Gastrocnemius medialis (tissue), 4 donors: Measurements from ENCODE around the gene CAMK4. TPM values are rescaled to one million over a fixed set of nuclear protein-coding genes. Genes with fewer than 3 reads are reported as not detected.

ENCODE experiments used
- ATAC-seq, 2 donors: fragments of 150-250 bp; one replicate each; pipeline ENCODE4 v1.9.1; 2016
- DNase-seq, 2 donors: peaks; one replicate each; pipeline ENCODE4 v3.0.0-alpha.2; 2019
- H3K27ac ChIP-seq, 4 donors: fragments of 200-600 bp; sonication (generic); 1 replicate in 1 of 4; 2 replicates in 3 of 4; pipeline ENCODE4 v1.5.1; 2016 to 2018; ENCODE audit warnings: mild to moderate bottlenecking in 2 of 4, moderate library complexity in 1 of 4
- H3K27me3 ChIP-seq, 3 donors: fragments of 200-600 bp; sonication (generic) in 2 of 3; 1 replicate in 1 of 3; 2 replicates in 2 of 3; pipeline versions ENCODE4 v1.5.1 to v1.6.0; 2016 to 2019; ENCODE audit warnings: mild to moderate bottlenecking in 1 of 3, moderate library complexity in 1 of 3
- H3K36me3 ChIP-seq, 2 donors: fragments of 200-600 bp; sonication (generic) in 1 of 2; one replicate each; pipeline ENCODE4 v1.5.1; 2017 to 2018
- H3K4me1 ChIP-seq, 2 donors: fragments of 200-600 bp; sonication (generic) in 1 of 2; one replicate each; pipeline ENCODE4 v1.5.1; 2016 to 2017; ENCODE audit warnings: mild to moderate bottlenecking in 2 of 2
- H3K4me3 ChIP-seq, 4 donors: fragments of 200-600 bp; sonication (generic) in 3 of 4; 1 replicate in 1 of 4; 2 replicates in 3 of 4; pipeline ENCODE4 v1.5.1; 2016 to 2019; ENCODE audit warnings: mild to moderate bottlenecking in 2 of 4
- H3K9me3 ChIP-seq, 3 donors: fragments of 200-600 bp; sonication (generic) in 2 of 3; 1 replicate in 1 of 3; 2 replicates in 2 of 3; pipeline ENCODE4 v1.5.1; 2016 to 2019
- POLR2A ChIP-seq, 2 donors: fragments of 450-650 bp; IDR thresholded peaks; one replicate each; pipeline ENCODE4 v1.6.1; 2017; ENCODE audit warnings: antibody characterized with exemption in 2 of 2, mild to moderate bottlenecking in 2 of 2, moderate library complexity in 2 of 2
- in situ Hi-C, 4 donors: fragments of 200-750 bp; cut with MboI; loops; one replicate each; pipeline versions ENCODE4 v1.15.0 to v1.8.0; 2017; ENCODE audit warnings: low sequenced_read_pairs in 4 of 4
- intact Hi-C: fragments of 100-400 bp; cut with DNase I; formaldehyde crosslinking; loops from one replicate; pipeline ENCODE4 v1.15.1; 2023; ENCODE audit warnings: low total_unique reads
- total RNA-seq, 4 donors: library from RNA; depleted of rRNA; stranded (reverse); fragments of >200 nt; gene quantifications; one replicate each; pipeline versions ENCODE4 v1.1.0 to v1.2.3, GENCODE V29; 2016
- TF ChIP-seq, protein P1 (sequence below), 5 experiments: fragments of 450-650 bp in 3 of 5; fragments of 200-600 bp in 2 of 5; sonication (generic) in 2 of 5; IDR thresholded peaks in 4 of 5; conservative IDR thresholded peaks in 1 of 5; 1 replicate in 4 of 5; 2 replicates in 1 of 5; pipeline ENCODE4 v1.5.1; 2016 to 2019; ENCODE audit warnings: antibody characterized with exemption in 5 of 5, mild to moderate bottlenecking in 3 of 5, moderate library complexity in 3 of 5

Gene CAMK4
- total RNA-seq, 4 donors from 2014 or later = 0.27 to 1.0 (median 0.72) TPM

DNA sequence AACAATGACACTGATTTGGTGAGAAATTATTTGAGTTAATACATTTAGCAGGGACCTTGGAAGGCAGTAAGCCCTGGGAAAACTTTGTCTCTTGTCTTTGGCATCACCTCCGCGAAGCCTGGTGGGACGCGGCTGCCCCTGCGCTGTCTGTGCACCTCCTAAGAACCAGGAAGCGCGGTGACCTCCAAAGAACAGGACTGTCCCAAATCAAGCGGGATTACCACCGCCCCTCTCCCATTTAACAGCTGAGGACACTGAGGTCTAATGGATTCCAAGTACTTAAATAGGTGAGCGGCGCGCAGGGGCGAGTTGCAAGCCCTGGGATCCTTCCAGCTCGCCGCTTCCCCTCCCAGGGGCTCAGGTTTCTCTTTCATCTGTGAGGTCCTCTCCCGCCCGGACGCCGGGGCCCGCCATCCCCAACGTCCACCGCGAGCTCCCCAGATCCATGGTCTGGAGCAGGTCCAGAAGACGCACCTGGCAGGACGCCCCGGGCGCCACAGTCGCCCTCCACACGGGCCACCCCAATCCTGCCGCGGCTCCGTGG lies 287.7 kb downstream of the CAMK4 start:
- intact Hi-C loops = loop anchor here (2.0 kb wide), 1 partner anchor 39 kb away; no protein-coding TSS in a partner anchor
- no peaks in the 10 kb centered on the region for H3K9me3 ChIP-seq
- H3K36me3 ChIP-seq = no peaks in the 10 kb centered on the region
- DNase-seq (peak in 1 of 2 donors; percentile 5), ATAC-seq (peak; percentile 29 to 37)
- peaks cover 0 to 5% of the 10 kb centered on the region in 2 donors for H3K4me1 ChIP-seq
- TF ChIP-seq, protein P1, sequence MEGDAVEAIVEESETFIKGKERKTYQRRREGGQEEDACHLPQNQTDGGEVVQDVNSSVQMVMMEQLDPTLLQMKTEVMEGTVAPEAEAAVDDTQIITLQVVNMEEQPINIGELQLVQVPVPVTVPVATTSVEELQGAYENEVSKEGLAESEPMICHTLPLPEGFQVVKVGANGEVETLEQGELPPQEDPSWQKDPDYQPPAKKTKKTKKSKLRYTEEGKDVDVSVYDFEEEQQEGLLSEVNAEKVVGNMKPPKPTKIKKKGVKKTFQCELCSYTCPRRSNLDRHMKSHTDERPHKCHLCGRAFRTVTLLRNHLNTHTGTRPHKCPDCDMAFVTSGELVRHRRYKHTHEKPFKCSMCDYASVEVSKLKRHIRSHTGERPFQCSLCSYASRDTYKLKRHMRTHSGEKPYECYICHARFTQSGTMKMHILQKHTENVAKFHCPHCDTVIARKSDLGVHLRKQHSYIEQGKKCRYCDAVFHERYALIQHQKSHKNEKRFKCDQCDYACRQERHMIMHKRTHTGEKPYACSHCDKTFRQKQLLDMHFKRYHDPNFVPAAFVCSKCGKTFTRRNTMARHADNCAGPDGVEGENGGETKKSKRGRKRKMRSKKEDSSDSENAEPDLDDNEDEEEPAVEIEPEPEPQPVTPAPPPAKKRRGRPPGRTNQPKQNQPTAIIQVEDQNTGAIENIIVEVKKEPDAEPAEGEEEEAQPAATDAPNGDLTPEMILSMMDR (IDR thresholded peaks at IDR 0.05 in 4 of 5, conservative IDR thresholded peaks at IDR 0.05 in 1 of 5) = no peak
- TF ChIP-seq POLR2A (IDR thresholded peaks at IDR 0.05) = no peak
- H3K4me3 ChIP-seq = peak overlapping the region; percentile 67 to 79 (median 68)
- H3K27ac ChIP-seq = peak overlapping the region; percentile 63 to 81 (median 74)
- no peaks in the 10 kb centered on the region for H3K27me3 ChIP-seq
- in situ Hi-C loops = no loop called here

DNA sequence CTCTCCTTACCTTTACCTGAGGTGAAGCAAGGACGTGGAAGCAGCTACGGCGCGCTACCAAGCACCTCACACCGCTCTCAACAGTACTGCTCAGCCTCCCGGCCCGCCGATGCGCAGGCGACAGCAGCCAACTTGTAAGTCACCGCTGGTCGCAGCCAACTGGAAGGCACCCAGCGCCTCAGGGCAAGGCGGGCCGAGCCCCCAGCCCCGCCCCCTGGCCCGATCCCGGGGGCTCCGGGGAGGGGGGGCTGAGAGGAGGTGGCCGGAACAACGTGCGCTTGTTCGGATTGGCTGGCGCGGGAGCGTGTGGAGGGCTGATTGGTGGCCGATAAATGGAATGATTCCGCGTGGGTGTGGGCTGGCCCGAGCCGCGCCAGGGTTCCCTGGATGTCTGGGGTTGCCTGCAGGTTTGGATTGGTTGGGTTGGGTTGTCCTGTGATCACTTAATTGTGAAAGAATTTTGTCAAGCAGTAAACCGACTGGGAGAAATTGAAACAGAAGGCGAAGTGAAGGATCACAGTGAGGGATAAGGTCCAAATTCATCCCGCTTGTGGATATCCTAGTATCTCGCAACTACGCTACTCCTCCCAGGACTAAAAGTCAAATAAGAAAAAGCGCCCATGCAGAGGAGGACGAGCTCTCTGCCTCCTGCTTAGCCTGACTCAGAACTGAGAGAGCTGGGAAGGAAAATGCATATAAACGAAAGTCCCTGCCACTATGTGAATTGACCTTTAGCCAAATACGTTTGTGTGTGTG lies 288.4 kb downstream of the CAMK4 start, which contains the start of gene STARD4:
TSS of gene STARD4 (minus strand) at position 161 of the 756 bp plus-strand sequence. CDS start 5,102 bp downstream, outside the sequence.
- intact Hi-C loops (loop anchor here (2.0 kb wide), 1 partner anchor 38 kb away; no protein-coding TSS in a partner anchor), in situ Hi-C loops (no loop called here)
- ATAC-seq = peak; percentile 89 to 91
- Histone ChIP-seq H3K27ac (peak within 1 kb of the TSS; percentile 63 to 81 (median 74)), H3K36me3 (no peaks in the 10 kb centered on the region), H3K27me3 (no peaks in the 10 kb centered on the region), H3K9me3 (no peaks in the 10 kb centered on the region), H3K4me3 (peak within 1 kb of the TSS; percentile 67 to 79 (median 68)), H3K4me1 (peaks cover 0 to 5% of the 10 kb centered on the region in 2 donors)
- peak; percentile 79 to 86 for DNase-seq
- TF ChIP-seq, protein P1 (IDR thresholded peaks at IDR 0.05 in 4 of 5, conservative IDR thresholded peaks at IDR 0.05 in 1 of 5) = no peak
- peak; percentile 48 to 76 for TF ChIP-seq POLR2A (IDR thresholded peaks at IDR 0.05)

DNA sequence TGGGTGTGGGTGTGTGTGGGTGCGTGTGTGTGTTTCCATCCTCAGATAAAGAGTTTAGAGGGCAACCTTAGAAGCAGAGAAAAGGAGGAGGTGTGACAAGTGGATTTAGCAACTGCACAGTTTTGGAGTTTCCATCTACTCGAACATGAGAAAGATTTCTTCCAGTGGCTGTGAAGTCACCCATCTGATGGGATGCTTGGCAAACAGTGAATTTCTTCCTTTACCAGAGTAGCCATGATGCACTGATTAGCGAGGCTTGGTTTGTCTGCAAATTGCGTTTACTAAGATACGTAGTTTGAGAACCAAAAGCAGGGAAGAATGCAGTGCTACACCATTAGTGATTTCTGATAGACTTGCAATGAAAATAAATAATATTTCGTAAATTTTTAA lies 288.9 kb downstream of the CAMK4 start:
- ATAC-seq (peak in 1 of 2 donors; percentile 10), DNase-seq (no peak)
- in situ Hi-C loops = no loop called here
- H3K27me3 ChIP-seq = no peaks in the 10 kb centered on the region
- H3K36me3 ChIP-seq = no peaks in the 10 kb centered on the region
- peak overlapping the region; percentile 63 to 81 (median 68) for H3K27ac ChIP-seq
- intact Hi-C loops = loop anchor here (2.0 kb wide), 1 partner anchor 38 kb away; no protein-coding TSS in a partner anchor
- H3K4me1 ChIP-seq = peaks cover 0 to 5% of the 10 kb centered on the region in 2 donors
- TF ChIP-seq, protein P1 (IDR thresholded peaks at IDR 0.05 in 4 of 5, conservative IDR thresholded peaks at IDR 0.05 in 1 of 5) = no peak
- no peak for TF ChIP-seq POLR2A (IDR thresholded peaks at IDR 0.05)
- H3K4me3 ChIP-seq = peak overlapping the region; percentile 67 to 79 (median 68)
- no peaks in the 10 kb centered on the region for H3K9me3 ChIP-seq

DNA sequence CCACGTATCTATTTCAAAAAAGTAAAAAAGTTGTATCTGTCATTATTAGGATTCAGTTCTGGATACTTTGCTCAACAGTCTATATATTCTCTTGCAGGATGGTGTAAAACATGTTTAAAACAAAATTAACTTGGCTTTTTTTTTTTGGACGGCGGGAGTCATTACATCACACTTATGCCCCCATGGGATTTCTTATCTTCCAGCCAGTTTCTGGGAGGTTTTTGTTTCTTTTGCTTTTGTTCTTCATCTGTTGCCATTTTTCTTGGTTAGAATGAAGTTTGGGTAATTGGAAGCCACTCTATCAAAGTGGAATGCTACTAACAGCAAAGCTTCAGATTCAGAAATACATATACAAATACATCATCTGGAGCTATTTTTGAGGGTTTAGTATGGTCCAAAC lies 289.9 kb downstream of the CAMK4 start:
- Histone ChIP-seq H3K27me3 (no peaks in the 10 kb centered on the region), H3K9me3 (no peaks in the 10 kb centered on the region), H3K27ac (no peak overlapping the region), H3K36me3 (no peaks in the 10 kb centered on the region), H3K4me1 (peaks cover 0 to 5% of the 10 kb centered on the region in 2 donors), H3K4me3 (no peak overlapping the region)
- TF ChIP-seq, protein P1 (IDR thresholded peaks at IDR 0.05 in 4 of 5, conservative IDR thresholded peaks at IDR 0.05 in 1 of 5) = no peak
- no peak for TF ChIP-seq POLR2A (IDR thresholded peaks at IDR 0.05)
- intact Hi-C loops = no loop called here
- in situ Hi-C loops = no loop called here
- ATAC-seq (no peak), DNase-seq (no peak)
